Measurements from ENCODE around the gene MRPL48. TPM values are rescaled to one million over a fixed set of nuclear protein-coding genes. Genes with fewer than 3 reads are reported as not detected.

MRPL48 gene
- total and polyA plus RNA-seq, 4 donors: 20.5 to 38.1 (median 31.0) TPM

- Histone ChIP-seq H3K4me3 (no peak overlapping the region), H3K4me1 (ENCODE audit: control insufficient read depth in 5 of 5, insufficient read depth in 5 of 5, low read length in 5 of 5) (peaks cover 0 to 16% (median 6%) of the 10 kb centered on the region in 5 donors), H3K9ac (ENCODE audit: insufficient read depth in 1 of 2, low read length in 2 of 2) (no peak overlapping the region), H3K27ac (ENCODE audit: low read depth in 1 of 2, low read length in 1 of 2) (no peak overlapping the region), H3K9me3 (ENCODE audit: control insufficient read depth in 4 of 4, insufficient read depth in 3 of 4, low read length in 3 of 4) (no peaks in the 10 kb centered on the region), H3K27me3 (ENCODE audit: control insufficient read depth in 3 of 3, insufficient read depth in 3 of 3, low read length in 2 of 3) (no peaks in the 10 kb centered on the region), H3K36me3 (ENCODE audit: control insufficient read depth in 4 of 4, insufficient read depth in 4 of 4, low read length in 4 of 4) (peaks cover 0 to 3% (median 0%) of the 10 kb centered on the region in 4 donors)
- ATAC-seq (ENCODE audit: insufficient read depth, low FRiP score): no peak
- DNase-seq: no peak
- no peak for TF ChIP-seq CTCF (IDR thresholded peaks at IDR 0.05; ENCODE audit: control extremely low read depth, extremely low read depth)
Measured at GRCh38 chr11:73755670-73756069, 32.0 kb upstream of the MRPL48 start.

- no peak for DNase-seq
- peaks cover 0 to 3% (median 0%) of the 10 kb centered on the region in 4 donors for H3K36me3 ChIP-seq (ENCODE audit: control insufficient read depth in 4 of 4, insufficient read depth in 4 of 4, low read length in 4 of 4)
- WGBS, 2 donors: 61 to 74% methylated on average over 5 of the region's 5 CpGs
- H3K9me3 ChIP-seq (ENCODE audit: control insufficient read depth in 4 of 4, insufficient read depth in 3 of 4, low read length in 3 of 4): no peaks in the 10 kb centered on the region
- no peak for ATAC-seq (ENCODE audit: insufficient read depth, low FRiP score)
- H3K4me3 ChIP-seq: no peak overlapping the region
- H3K4me1 ChIP-seq (ENCODE audit: control insufficient read depth in 5 of 5, insufficient read depth in 5 of 5, low read length in 5 of 5): peaks cover 0 to 16% (median 6%) of the 10 kb centered on the region in 5 donors
- H3K27ac ChIP-seq (ENCODE audit: low read depth in 1 of 2, low read length in 1 of 2): no peak overlapping the region
- TF ChIP-seq CTCF (IDR thresholded peaks at IDR 0.05; ENCODE audit: control extremely low read depth, extremely low read depth): no peak
- H3K27me3 ChIP-seq (ENCODE audit: control insufficient read depth in 3 of 3, insufficient read depth in 3 of 3, low read length in 2 of 3): no peaks in the 10 kb centered on the region
- H3K9ac ChIP-seq (ENCODE audit: insufficient read depth in 1 of 2, low read length in 2 of 2): no peak overlapping the region
Measured at GRCh38 chr11:73757598-73757997, 30.1 kb upstream of the MRPL48 start.

- Histone ChIP-seq H3K27ac (ENCODE audit: low read depth in 1 of 2, low read length in 1 of 2) (no peak overlapping the region), H3K36me3 (ENCODE audit: control insufficient read depth in 4 of 4, insufficient read depth in 4 of 4, low read length in 4 of 4) (peaks cover 0 to 1% (median 0%) of the 10 kb centered on the region in 4 donors), H3K4me3 (no peak overlapping the region), H3K9me3 (ENCODE audit: control insufficient read depth in 4 of 4, insufficient read depth in 3 of 4, low read length in 3 of 4) (no peaks in the 10 kb centered on the region), H3K9ac (ENCODE audit: insufficient read depth in 1 of 2, low read length in 2 of 2) (peak overlapping the region in 1 of 2 donors; percentile 62), H3K27me3 (ENCODE audit: control insufficient read depth in 3 of 3, insufficient read depth in 3 of 3, low read length in 2 of 3) (no peaks in the 10 kb centered on the region), H3K4me1 (ENCODE audit: control insufficient read depth in 5 of 5, insufficient read depth in 5 of 5, low read length in 5 of 5) (peaks cover 0 to 16% (median 3%) of the 10 kb centered on the region in 5 donors)
- 42 to 81% methylated on average over 1 of the region's 1 CpG for WGBS, 2 donors
- no peak for TF ChIP-seq CTCF (IDR thresholded peaks at IDR 0.05; ENCODE audit: control extremely low read depth, extremely low read depth)
- no peak for ATAC-seq (ENCODE audit: insufficient read depth, low FRiP score)
- no peak for DNase-seq
Measured at GRCh38 chr11:73758451-73758850, 29.2 kb upstream of the MRPL48 start.

- Histone ChIP-seq H3K4me1 (ENCODE audit: control insufficient read depth in 5 of 5, insufficient read depth in 5 of 5, low read length in 5 of 5) (peaks cover 0 to 16% (median 2%) of the 10 kb centered on the region in 5 donors), H3K36me3 (ENCODE audit: control insufficient read depth in 4 of 4, insufficient read depth in 4 of 4, low read length in 4 of 4) (no peaks in the 10 kb centered on the region), H3K9ac (ENCODE audit: insufficient read depth in 1 of 2, low read length in 2 of 2) (peak overlapping the region; percentile 86), H3K27me3 (ENCODE audit: control insufficient read depth in 3 of 3, insufficient read depth in 3 of 3, low read length in 2 of 3) (no peaks in the 10 kb centered on the region), H3K9me3 (ENCODE audit: control insufficient read depth in 4 of 4, insufficient read depth in 3 of 4, low read length in 3 of 4) (no peaks in the 10 kb centered on the region), H3K4me3 (peak overlapping the region; percentile 97), H3K27ac (ENCODE audit: low read depth in 1 of 2, low read length in 1 of 2) (peak overlapping the region; percentile 96 to 98)
- WGBS, 2 donors: 2 to 3% methylated on average over 8 of the region's 8 CpGs
- DNase-seq (peak in 2 of 3 donors; percentile 62 to 70), ATAC-seq (ENCODE audit: insufficient read depth, low FRiP score) (no peak)
- no peak for TF ChIP-seq CTCF (IDR thresholded peaks at IDR 0.05; ENCODE audit: control extremely low read depth, extremely low read depth)
Measured at GRCh38 chr11:73759610-73760134, 28.0 kb upstream of the MRPL48 start.
